IPS DF 6.9 (cell line): ENCODE data around the gene PCDHB6.
"Not testable (repeated sequence)": the region's sequence is repeated elsewhere in the genome, so short reads cannot be mapped to it uniquely, and the experiment has no call there.

Source experiments
- DNase-seq: peaks from one replicate; pipeline ENCODE4 v3.0.0-alpha.2; 2013; ENCODE audit warnings: low read depth, low spot score
- H3K27ac ChIP-seq: one replicate; pipeline ENCODE4 v1.5.1; 2013; ENCODE audit warnings: low read length, control low read depth
- H3K27me3 ChIP-seq: 2 replicates; pipeline ENCODE4 v1.6.1; 2013; ENCODE audit warnings: mild to moderate bottlenecking, low read length; ENCODE audit not compliant: control insufficient read depth, insufficient read depth
- H3K36me3 ChIP-seq: 2 replicates; pipeline ENCODE4 v1.6.1; 2013; ENCODE audit warnings: low read length; ENCODE audit not compliant: control insufficient read depth, insufficient read depth
- H3K4me1 ChIP-seq: 2 replicates; pipeline ENCODE4 v1.6.1; 2013; ENCODE audit warnings: low read length; ENCODE audit not compliant: control insufficient read depth, insufficient read depth
- H3K4me3 ChIP-seq: 2 replicates; pipeline ENCODE4 v1.5.1; 2013; ENCODE audit warnings: mild to moderate bottlenecking, low read length
- H3K9me3 ChIP-seq: 2 replicates; pipeline ENCODE4 v1.6.1; 2013; ENCODE audit warnings: low read length, inconsistent platforms; ENCODE audit not compliant: control insufficient read depth, insufficient read depth
- WGBS: extraction: QIAGEN DNeasy Blood & Tissue Kit; methylation state at CpG from one replicate; pipeline ENCODE4 v1.1.7; 2013; ENCODE audit warnings: mixed read lengths, missing lambda C conversion rate; ENCODE audit not compliant: insufficient read length, insufficient coverage; 5-methylcytosine and 5-hydroxymethylcytosine counted together

The PCDHB6 gene

DNA sequence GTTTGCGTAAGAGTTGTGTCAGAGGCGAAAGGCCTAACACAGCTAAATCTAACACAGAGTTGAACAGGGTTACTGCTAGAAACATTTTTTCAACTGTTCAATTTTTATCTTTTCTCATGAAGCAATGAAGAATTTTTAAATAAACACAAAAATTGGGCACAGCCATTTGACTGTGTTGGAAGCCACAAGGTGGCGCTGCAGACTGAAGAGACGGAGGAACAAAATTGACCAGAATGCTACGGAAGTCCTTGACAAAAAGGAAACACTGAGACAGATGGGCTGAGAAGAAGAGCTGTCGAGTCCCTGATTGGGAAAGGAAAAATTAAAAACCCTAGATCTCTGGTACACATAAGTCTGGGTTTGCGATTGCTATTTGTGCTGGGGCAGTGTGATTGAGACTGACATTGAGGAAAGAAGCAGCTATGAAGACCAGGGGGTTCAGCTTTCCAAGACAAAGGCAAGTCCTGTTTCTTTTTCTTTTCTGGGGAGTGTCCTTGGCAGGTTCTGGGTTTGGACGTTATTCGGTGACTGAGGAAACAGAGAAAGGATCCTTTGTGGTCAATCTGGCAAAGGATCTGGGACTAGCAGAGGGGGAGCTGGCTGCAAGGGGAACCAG, 37.1 kb downstream of the PCDHB6 start, which contains the start of gene PCDHB9:
PCDHB9 (plus strand) TSS at position 265 of the 616 bp plus-strand sequence; CDS start at position 423, 158 bp downstream.
- no CpG with 5 or more reads among the region's 9 CpGs for WGBS
- Histone ChIP-seq H3K27me3 (no peaks in the 10 kb centered on the region), H3K4me3 (no peak within 1 kb of the TSS), H3K27ac (no peak within 1 kb of the TSS), H3K4me1 (no peaks in the 10 kb centered on the region), H3K36me3 (no peaks in the 10 kb centered on the region), H3K9me3 (no peaks in the 10 kb centered on the region; the same call in 1 of the 2 replicates)
- no peak for DNase-seq

DNA sequence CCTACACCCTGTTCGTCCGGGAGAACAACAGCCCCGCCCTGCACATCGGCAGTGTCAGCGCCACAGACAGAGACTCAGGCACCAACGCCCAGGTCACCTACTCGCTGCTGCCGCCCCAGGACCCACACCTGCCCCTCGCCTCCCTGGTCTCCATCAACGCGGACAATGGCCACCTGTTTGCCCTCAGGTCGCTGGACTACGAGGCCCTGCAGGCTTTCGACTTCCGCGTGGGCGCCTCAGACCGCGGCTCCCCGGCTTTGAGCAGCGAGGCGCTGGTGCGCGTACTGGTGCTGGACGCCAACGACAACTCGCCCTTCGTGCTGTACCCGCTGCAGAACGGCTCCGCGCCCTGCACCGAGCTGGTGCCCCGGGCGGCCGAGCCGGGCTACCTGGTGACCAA, 38.8 kb downstream of the PCDHB6 start:
- H3K36me3 ChIP-seq, H3K27ac ChIP-seq, H3K4me3 ChIP-seq, H3K4me1 ChIP-seq, H3K27me3 ChIP-seq, H3K9me3 ChIP-seq, DNase-seq: not testable (repeated sequence)
- WGBS = no CpG with 5 or more reads among the region's 37 CpGs

DNA sequence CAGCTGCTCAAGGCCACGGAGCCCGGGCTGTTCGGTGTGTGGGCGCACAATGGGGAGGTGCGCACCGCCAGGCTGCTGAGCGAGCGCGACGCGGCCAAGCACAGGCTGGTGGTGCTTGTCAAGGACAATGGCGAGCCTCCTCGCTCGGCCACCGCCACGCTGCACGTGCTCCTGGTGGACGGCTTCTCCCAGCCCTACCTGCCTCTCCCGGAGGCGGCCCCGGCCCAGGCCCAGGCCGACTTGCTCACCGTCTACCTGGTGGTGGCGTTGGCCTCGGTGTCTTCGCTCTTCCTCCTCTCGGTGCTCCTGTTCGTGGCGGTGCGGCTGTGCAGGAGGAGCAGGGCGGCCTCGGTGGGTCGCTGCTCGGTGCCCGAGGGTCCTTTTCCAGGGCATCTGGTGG, 39.3 kb downstream of the PCDHB6 start:
- not testable (repeated sequence) for H3K27ac ChIP-seq, H3K4me3 ChIP-seq, H3K36me3 ChIP-seq, H3K9me3 ChIP-seq, DNase-seq, H3K4me1 ChIP-seq, H3K27me3 ChIP-seq
- no CpG with 5 or more reads among the region's 35 CpGs for WGBS

DNA sequence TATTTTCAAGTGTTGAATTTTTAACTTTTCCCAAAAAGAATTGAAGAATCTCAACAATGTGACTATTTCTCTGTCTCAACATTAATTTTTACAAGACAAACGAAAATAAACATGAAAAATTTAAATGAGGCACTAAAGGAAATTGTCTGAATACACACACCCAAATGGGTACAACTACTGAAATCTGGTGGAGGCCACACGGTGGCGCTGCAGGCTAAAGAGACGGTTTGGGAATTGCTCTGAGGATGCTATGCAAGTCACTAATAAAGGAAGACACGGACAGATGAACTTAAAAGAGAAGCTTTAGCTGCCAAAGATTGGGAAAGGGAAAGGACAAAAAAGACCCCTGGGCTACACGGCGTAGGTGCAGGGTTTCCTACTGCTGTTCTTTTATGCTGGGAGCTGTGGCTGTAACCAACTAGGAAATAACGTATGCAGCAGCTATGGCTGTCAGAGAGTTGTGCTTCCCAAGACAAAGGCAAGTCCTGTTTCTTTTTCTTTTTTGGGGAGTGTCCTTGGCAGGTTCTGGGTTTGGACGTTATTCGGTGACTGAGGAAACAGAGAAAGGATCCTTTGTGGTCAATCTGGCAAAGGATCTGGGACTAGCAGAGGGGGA, 42.4 kb downstream of the PCDHB6 start, which contains the start of gene PCDHB10:
PCDHB10 (plus strand) TSS at position 244 of the 616 bp plus-strand sequence; CDS start at position 444, 200 bp downstream.
- Histone ChIP-seq H3K9me3 (no peaks in the 10 kb centered on the region; the same call in 1 of the 2 replicates), H3K27me3 (no peaks in the 10 kb centered on the region), H3K36me3 (no peaks in the 10 kb centered on the region), H3K4me3 (no peak within 1 kb of the TSS), H3K4me1 (no peaks in the 10 kb centered on the region), H3K27ac (no peak within 1 kb of the TSS)
- no CpG with 5 or more reads among the region's 10 CpGs for WGBS
- DNase-seq = no peak

DNA sequence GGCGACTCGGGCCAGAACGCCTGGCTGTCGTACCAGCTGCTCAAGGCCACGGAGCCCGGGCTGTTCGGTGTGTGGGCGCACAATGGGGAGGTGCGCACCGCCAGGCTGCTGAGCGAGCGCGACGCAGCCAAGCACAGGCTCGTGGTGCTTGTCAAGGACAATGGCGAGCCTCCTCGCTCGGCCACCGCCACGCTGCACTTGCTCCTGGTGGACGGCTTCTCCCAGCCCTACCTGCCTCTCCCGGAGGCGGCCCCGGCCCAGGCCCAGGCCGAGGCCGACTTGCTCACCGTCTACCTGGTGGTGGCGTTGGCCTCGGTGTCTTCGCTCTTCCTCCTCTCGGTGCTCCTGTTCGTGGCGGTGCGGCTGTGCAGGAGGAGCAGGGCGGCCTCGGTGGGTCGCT, 44.5 kb downstream of the PCDHB6 start:
- not testable (repeated sequence) for H3K4me3 ChIP-seq, H3K27ac ChIP-seq, H3K27me3 ChIP-seq, H3K9me3 ChIP-seq, H3K36me3 ChIP-seq, DNase-seq, H3K4me1 ChIP-seq
- no CpG with 5 or more reads among the region's 37 CpGs for WGBS

DNA sequence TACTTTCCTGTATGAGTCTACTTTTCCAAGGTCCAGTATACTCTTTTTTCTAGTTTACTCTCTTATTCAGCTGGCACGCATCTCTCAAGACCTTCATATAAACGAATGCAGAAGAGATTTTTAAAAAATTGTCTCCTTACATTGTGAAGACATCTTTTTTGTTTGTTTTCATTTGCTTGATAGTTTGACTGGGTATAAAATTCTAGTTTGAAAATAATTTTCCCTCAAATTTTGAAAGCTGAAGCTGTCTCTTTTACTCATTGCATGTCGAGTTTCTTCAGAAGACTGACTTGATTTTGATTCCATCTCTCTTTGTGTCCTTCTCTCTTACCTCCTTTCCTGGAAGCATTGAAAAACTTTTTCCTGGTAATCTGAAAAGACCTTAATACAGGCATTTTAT, 46.5 kb downstream of the PCDHB6 start:
- H3K4me1 ChIP-seq = no peaks in the 10 kb centered on the region
- H3K4me3 ChIP-seq = no peak overlapping the region
- no peak for DNase-seq
- no CpG with 5 or more reads among the region's 3 CpGs for WGBS
- no peaks in the 10 kb centered on the region for H3K27me3 ChIP-seq
- no peaks in the 10 kb centered on the region for H3K36me3 ChIP-seq
- no peaks in the 10 kb centered on the region for H3K9me3 ChIP-seq
- H3K27ac ChIP-seq = no peak overlapping the region

DNA sequence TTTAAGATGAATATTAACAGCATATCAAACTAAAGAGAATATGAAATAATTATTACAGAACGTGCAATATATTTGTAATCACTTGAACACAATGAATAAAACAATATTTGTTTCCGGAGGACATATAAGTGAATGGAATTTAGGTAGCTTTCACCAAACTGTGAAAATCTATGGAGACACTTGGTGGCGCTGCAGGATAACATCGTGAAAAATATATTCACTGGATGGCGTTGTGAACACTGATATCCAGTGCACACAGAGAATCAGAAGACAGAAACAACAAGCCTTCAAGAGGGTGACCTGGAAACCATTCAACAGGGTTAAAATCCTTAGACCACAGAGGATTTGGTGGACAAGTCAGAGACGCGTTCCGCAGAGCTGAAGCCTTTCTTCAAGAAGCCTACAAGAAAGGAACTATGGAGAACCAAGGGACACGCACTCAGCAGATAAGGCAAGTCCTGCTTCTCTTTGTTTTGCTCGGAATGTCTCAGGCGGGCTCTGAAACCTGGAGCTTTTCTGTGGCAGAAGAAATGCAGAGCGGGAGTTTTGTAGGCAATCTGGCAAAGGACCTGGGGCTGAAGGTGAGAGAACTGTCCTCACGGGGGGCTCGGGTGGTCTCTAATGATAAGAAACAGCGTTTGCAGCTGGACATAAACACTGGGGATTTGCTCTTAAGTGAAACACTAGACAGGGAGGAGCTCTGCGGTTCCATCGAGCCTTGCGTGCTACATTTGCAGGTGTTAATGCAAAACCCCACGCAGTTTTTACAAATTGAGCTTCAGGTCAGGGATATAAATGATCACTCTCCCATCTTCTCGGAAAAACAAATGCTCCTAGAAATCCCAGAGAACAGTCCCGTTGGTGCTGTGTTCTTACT, 49.7 kb downstream of the PCDHB6 start, which contains the start of gene PCDHB11:
PCDHB11 (plus strand) TSS at position 269 of the 877 bp plus-strand sequence; CDS start at position 417, 148 bp downstream.
- DNase-seq = no peak
- Histone ChIP-seq H3K36me3 (no peaks in the 10 kb centered on the region), H3K27me3 (no peaks in the 10 kb centered on the region), H3K4me1 (no peaks in the 10 kb centered on the region), H3K4me3 (no peak within 1 kb of the TSS), H3K27ac (no peak within 1 kb of the TSS), H3K9me3 (no peaks in the 10 kb centered on the region)
- no CpG with 5 or more reads among the region's 21 CpGs for WGBS

DNA sequence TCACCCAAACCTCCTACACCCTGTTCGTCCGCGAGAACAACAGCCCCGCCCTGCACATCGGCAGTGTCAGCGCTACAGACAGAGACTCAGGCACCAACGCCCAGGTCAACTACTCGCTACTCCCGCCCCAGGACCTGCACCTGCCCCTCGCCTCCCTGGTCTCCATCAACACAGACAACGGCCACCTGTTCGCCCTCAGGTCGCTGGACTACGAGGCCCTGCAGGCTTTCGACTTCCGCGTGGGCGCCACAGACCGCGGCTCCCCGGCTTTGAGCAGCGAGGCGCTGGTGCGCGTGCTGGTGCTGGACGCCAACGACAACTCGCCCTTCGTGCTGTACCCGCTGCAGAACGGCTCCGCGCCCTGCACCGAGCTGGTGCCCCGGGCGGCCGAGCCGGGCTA, 51.3 kb downstream of the PCDHB6 start:
- not testable (repeated sequence) for H3K27ac ChIP-seq, DNase-seq, H3K36me3 ChIP-seq, H3K27me3 ChIP-seq, H3K4me3 ChIP-seq, H3K9me3 ChIP-seq, H3K4me1 ChIP-seq
- no CpG with 5 or more reads among the region's 38 CpGs for WGBS

DNA sequence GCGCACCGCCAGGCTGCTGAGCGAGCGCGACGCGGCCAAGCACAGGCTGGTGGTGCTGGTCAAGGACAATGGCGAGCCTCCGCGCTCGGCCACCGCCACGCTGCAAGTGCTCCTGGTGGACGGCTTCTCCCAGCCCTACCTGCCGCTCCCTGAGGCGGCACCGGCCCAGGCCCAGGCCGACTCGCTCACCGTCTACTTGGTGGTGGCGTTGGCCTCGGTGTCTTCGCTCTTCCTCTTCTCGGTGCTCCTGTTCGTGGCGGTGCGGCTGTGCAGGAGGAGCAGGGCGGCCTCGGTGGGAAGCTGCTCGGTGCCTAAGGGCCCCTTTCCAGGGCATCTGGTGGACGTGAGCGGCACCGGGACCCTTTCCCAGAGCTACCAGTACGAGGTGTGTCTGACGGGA, 51.8 kb downstream of the PCDHB6 start:
- DNase-seq, H3K4me3 ChIP-seq, H3K9me3 ChIP-seq, H3K27me3 ChIP-seq, H3K27ac ChIP-seq, H3K4me1 ChIP-seq, H3K36me3 ChIP-seq: not testable (repeated sequence)
- WGBS = no CpG with 5 or more reads among the region's 35 CpGs
